Fibroblast of lung (primary cell): ENCODE results near the gene SMPD3. TPM values are rescaled to one million over a fixed set of nuclear protein-coding genes. Genes with fewer than 3 reads are reported as not detected.

ENCODE experiments used
- DNase-seq, 2 donors: peaks; one replicate each; pipeline versions ENCODE4 v3.0.0 to v3.0.0-alpha.2; 2010; ENCODE audit warnings: low read depth in 2 of 2
- H2AFZ ChIP-seq: 2 replicates; pipeline ENCODE4 v1.5.1; 2012; ENCODE audit warnings: low read length, control low read depth, inconsistent platforms
- H3K27ac ChIP-seq: 2 replicates; pipeline ENCODE4 v1.5.1; 2011; ENCODE audit warnings: low read length, control low read depth; ENCODE audit not compliant: insufficient read depth
- H3K27me3 ChIP-seq: 2 replicates; pipeline ENCODE4 v1.5.1; 2011; ENCODE audit warnings: mild to moderate bottlenecking, low read length; ENCODE audit not compliant: control insufficient read depth, insufficient read depth
- H3K36me3 ChIP-seq: 2 replicates; pipeline ENCODE4 v1.5.1; 2011; ENCODE audit warnings: low read length; ENCODE audit not compliant: control insufficient read depth, insufficient read depth
- H3K4me1 ChIP-seq: 2 replicates; pipeline ENCODE4 v1.5.1; 2011; ENCODE audit warnings: low read length; ENCODE audit not compliant: control insufficient read depth, insufficient read depth; ENCODE audit errors: extremely low read depth
- H3K4me2 ChIP-seq: 2 replicates; pipeline ENCODE4 v1.5.1; 2011; ENCODE audit warnings: low read length, control low read depth; ENCODE audit not compliant: insufficient read depth; ENCODE audit errors: extremely low read depth
- H3K4me3 ChIP-seq, 4 experiments: fragments of 200-600 bp in 1 of 4; sonication (generic) in 1 of 4; replicated peaks in 1 of 4; 2 replicates each; pipeline ENCODE4 v1.5.1; 2011 to 2016; ENCODE audit warnings: low read length in 4 of 4, low read depth in 3 of 4, mild to moderate bottlenecking in 3 of 4, control low read depth in 2 of 4, inconsistent platforms in 1 of 4, mixed read lengths in 1 of 4; ENCODE audit not compliant: insufficient read depth in 1 of 4; ENCODE audit errors: control extremely low read depth in 1 of 4
- H3K79me2 ChIP-seq: 2 replicates; pipeline ENCODE4 v1.5.1; 2012; ENCODE audit warnings: mild to moderate bottlenecking, low read length, inconsistent platforms; ENCODE audit not compliant: control insufficient read depth, insufficient read depth
- H3K9ac ChIP-seq: 2 replicates; pipeline ENCODE4 v1.5.1; 2011; ENCODE audit warnings: mild to moderate bottlenecking, low read length, control low read depth; ENCODE audit not compliant: insufficient read depth
- H3K9me3 ChIP-seq: 2 replicates; pipeline ENCODE4 v1.5.1; 2012; ENCODE audit warnings: low read depth, low read length; ENCODE audit not compliant: control insufficient read depth, insufficient read depth
- H4K20me1 ChIP-seq: 2 replicates; pipeline ENCODE4 v1.5.1; 2011; ENCODE audit warnings: low read length; ENCODE audit not compliant: control insufficient read depth, insufficient read depth; ENCODE audit errors: extremely low read depth
- EZH2 ChIP-seq: IDR thresholded peaks from 2 replicates; pipeline ENCODE4 v1.5.1; 2012; ENCODE audit warnings: low read length, control low read depth, mild to moderate bottlenecking; ENCODE audit errors: missing control alignments
- polyA plus RNA-seq, 2 donors: library from polyadenylated mRNA; depleted of rRNA in 1 of 2; stranded (reverse) in 1 of 2; unstranded in 1 of 2; fragments of >200 nt; gene quantifications; 2 replicates each; pipeline ENCODE4 v1.2.1, GENCODE V29; 2011 to 2012; ENCODE audit warnings: missing spikeins in 1 of 2
- total RNA-seq: library from RNA; depleted of rRNA; stranded (reverse); fragments of >200 nt; gene quantifications from 2 replicates; pipeline ENCODE4 v1.2.1, GENCODE V29; 2014
- TF ChIP-seq, protein P1 (sequence below), 2 donors: IDR thresholded peaks in 1 of 2; conservative IDR thresholded peaks in 1 of 2; 1 replicate in 1 of 2; 2 replicates in 1 of 2; pipeline ENCODE4 v1.5.1; 2011 to 2012; ENCODE audit warnings: low read length in 2 of 2, control low read depth in 1 of 2, inconsistent platforms in 1 of 2, low read depth in 1 of 2, mild to moderate bottlenecking in 1 of 2

Gene SMPD3
- total and polyA plus RNA-seq, 2 donors (not counting 1 experiment from before 2014, with no cell fraction given) = under 0.01 to 0.08 TPM

GRCh38 chr16:68417711-68418301 is 30.5 kb downstream of the SMPD3 start:
- Histone ChIP-seq H3K79me2 (no peaks in the 10 kb centered on the region), H3K27me3 (peaks cover 8% of the 10 kb centered on the region), H3K27ac (no peak overlapping the region), H3K4me1 (no peaks in the 10 kb centered on the region), H3K9me3 (no peaks in the 10 kb centered on the region), H3K9ac (no peak overlapping the region), H3K4me3 (no peak overlapping the region), H4K20me1 (no peaks in the 10 kb centered on the region), H3K36me3 (no peaks in the 10 kb centered on the region), H3K4me2 (no peak overlapping the region), H2AFZ (no peak overlapping the region)
- TF ChIP-seq EZH2 = no peak
- TF ChIP-seq, protein P1, sequence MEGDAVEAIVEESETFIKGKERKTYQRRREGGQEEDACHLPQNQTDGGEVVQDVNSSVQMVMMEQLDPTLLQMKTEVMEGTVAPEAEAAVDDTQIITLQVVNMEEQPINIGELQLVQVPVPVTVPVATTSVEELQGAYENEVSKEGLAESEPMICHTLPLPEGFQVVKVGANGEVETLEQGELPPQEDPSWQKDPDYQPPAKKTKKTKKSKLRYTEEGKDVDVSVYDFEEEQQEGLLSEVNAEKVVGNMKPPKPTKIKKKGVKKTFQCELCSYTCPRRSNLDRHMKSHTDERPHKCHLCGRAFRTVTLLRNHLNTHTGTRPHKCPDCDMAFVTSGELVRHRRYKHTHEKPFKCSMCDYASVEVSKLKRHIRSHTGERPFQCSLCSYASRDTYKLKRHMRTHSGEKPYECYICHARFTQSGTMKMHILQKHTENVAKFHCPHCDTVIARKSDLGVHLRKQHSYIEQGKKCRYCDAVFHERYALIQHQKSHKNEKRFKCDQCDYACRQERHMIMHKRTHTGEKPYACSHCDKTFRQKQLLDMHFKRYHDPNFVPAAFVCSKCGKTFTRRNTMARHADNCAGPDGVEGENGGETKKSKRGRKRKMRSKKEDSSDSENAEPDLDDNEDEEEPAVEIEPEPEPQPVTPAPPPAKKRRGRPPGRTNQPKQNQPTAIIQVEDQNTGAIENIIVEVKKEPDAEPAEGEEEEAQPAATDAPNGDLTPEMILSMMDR (conservative IDR thresholded peaks at IDR 0.05 in 1 of 2, IDR thresholded peaks at IDR 0.05 in 1 of 2; ENCODE audit: low read depth in 1 of 2, low read length in 2 of 2) = no peak
- peak in 1 of 2 donors; percentile 14 for DNase-seq

- DNase-seq = no peak
- Histone ChIP-seq H3K79me2 (no peaks in the 10 kb centered on the region), H3K9ac (no peak overlapping the region), H3K4me1 (no peaks in the 10 kb centered on the region), H3K27ac (no peak overlapping the region), H3K27me3 (peaks cover 10% of the 10 kb centered on the region), H3K9me3 (no peaks in the 10 kb centered on the region), H3K4me3 (no peak overlapping the region), H3K4me2 (no peak overlapping the region), H2AFZ (no peak overlapping the region), H4K20me1 (no peaks in the 10 kb centered on the region), H3K36me3 (no peaks in the 10 kb centered on the region)
- TF ChIP-seq EZH2 = no peak
- TF ChIP-seq, protein P1 (conservative IDR thresholded peaks at IDR 0.05 in 1 of 2, IDR thresholded peaks at IDR 0.05 in 1 of 2; ENCODE audit: low read depth in 1 of 2, low read length in 2 of 2) = no peak
These were observed 32.0 kb downstream of the SMPD3 start for GRCh38 chr16:68416057-68417046.

DNA sequence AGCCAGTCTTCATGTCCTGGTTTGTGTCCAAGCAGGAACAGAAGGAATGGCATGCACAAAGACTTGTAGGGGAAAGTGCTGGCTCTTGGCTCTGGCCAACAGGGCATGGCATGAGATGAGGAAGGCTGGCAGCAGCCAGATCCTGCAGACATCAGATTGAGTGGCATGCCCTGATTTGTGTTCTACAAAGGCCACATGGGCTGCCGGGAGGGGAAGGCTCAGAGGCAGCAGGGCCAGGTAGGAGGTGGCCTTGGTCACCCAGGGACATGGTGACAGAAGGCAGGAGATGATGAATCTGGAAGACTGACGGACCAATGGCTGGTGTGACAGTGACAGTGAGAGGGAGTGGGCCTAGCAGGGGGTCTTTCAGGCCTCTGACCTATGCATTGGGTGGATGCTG is 33.7 kb downstream of the SMPD3 start:
- Histone ChIP-seq H3K9me3 (no peaks in the 10 kb centered on the region), H2AFZ (no peak overlapping the region), H4K20me1 (no peaks in the 10 kb centered on the region), H3K4me1 (no peaks in the 10 kb centered on the region), H3K27ac (no peak overlapping the region), H3K4me2 (no peak overlapping the region), H3K36me3 (no peaks in the 10 kb centered on the region), H3K4me3 (no peak overlapping the region), H3K27me3 (peaks cover 10% of the 10 kb centered on the region), H3K9ac (no peak overlapping the region), H3K79me2 (no peaks in the 10 kb centered on the region)
- no peak for DNase-seq
- TF ChIP-seq, protein P1 (conservative IDR thresholded peaks at IDR 0.05 in 1 of 2, IDR thresholded peaks at IDR 0.05 in 1 of 2; ENCODE audit: low read depth in 1 of 2, low read length in 2 of 2) = no peak
- TF ChIP-seq EZH2 = no peak
